HG03139 (cell line): ENCODE measurements around the gene GRM7.

ENCODE experiments used
- ATAC-seq: cut with Tn5 transposase; IDR thresholded peaks from one replicate; pipeline ENCODE4 v1.9.1; 2021; ENCODE audit not compliant: unreplicated experiment

The GRM7 gene

GRCh38 chr3:7759630-7760029 is 898.7 kb downstream of the GRM7 start:
- no peak for ATAC-seq

GRCh38 chr3:7760718-7761117 is 899.8 kb downstream of the GRM7 start:
- ATAC-seq = no peak

DNA sequence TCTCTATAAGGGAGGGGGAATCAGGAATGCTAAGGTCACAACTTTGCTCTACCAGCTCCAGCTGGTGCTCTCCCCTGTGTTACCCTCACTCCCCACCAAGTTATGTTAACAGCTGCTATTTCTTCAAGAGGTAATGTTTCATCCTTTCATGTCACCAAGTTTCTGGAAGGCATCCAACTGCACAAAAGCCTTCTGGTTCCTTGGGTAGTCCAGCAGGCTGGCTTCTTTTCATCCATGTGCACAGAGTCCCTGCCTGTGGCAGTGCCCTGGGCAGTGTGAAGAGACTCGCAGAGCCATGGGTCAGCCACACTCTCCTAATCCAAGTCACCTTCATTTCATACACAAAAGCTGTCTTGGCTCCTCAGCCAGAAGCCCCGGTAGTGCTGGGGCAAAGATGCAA is 903.2 kb downstream of the GRM7 start:
- no peak for ATAC-seq

DNA sequence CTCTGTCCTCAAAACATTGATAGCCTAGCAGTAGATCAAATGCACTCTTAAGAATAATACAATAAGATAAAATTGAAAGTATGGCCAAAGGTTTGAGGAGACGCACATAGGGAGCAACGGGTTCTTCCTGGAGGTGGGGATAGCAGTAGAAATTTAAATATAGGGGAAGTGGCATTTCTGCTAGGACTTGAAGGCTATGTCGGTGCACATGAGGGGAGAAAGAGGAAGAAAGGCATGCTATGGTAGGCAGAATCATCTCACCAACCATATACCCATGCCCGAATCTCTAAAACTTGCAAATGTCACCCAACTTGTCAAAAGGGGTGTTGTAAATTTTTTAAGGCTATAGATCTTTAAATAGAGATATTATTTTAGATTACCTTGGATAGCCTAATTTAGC is 905.6 kb downstream of the GRM7 start:
- ATAC-seq = no peak

DNA sequence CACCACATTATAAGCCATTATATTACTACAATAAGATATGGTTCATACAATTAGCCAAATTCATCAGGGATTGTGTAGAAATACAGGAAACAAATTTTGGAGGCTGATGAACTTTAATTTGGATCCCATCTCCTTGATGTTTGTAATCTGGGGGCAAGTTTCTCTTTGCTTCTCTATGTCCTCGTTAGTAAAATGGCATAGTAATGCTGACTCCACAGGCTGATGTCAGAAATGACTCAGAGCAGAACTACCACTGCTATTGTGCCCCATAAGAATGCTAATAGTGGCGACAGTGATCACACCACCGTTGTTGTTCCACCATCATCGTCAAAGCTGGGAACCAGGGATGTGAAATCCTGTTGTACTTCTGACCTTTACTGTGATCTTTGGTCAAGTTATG is 918.4 kb downstream of the GRM7 start:
- ATAC-seq = no peak

DNA sequence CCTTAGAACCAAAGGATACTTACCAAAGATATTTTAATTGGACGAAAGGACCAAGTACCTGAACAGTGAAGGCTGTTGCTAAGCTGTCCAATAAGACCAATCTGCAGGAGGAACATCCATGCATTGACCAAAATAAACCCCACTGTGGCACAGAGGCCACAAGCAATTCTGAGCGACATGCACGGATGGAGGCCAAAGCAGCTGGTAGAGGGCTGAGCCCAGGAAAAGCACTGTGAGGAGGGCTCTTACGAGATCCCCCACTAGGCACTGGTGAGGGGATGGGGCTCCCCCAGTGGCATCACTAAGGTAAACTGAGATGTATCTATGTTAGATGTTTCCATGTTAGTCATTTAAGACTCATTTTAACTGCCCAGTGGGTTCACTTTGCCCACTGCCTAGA is 920.5 kb downstream of the GRM7 start:
- ATAC-seq = no peak

DNA sequence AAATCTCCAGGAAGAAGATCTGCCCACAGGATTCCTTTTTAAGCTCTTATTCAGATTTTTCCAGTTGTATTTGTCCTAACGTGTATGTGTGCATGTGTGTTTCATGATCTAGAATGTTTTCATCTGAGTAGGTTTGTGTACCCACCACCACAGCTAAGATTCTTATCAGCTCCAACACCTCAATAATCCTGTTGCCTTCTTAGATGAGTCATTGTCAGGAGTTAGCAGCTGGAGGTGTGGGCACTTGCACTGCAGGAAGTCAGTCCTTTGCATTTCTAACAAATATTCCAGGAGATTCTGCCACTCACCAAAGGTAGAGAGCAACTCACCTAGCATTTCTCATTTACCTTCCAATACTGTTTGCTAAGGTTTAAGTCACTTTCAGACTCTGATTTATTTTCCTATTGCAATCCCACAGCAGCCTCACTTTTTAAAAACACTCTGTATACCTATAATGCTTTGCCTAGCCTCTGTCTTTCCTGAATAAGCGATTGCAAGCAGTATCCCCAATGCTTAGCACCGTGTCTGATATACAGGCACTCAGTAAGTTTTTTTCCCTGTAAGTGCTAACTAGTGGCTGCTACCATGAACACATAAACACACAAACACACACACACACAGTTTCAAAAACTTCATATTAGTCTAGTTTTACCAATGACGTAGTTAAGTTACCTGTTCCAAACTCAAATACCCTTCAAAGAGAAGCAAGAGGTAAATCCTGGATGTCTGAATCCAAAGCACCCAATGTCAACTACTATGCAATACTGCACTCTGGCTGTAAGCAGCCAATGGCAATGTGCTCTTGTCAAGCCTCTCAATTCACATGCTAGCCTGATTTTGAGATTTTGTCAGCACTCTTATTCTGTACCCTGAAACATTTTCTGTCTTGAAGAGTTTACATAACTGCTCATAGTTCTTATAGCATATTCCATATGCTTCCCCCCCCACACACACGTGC is 927.2 kb downstream of the GRM7 start:
- ATAC-seq = no peak

GRCh38 chr3:7788881-7789280 is 928.0 kb downstream of the GRM7 start:
- no peak for ATAC-seq

GRCh38 chr3:7789324-7789723 is 928.4 kb downstream of the GRM7 start:
- ATAC-seq = no peak

- ATAC-seq = no peak
These were observed 929.2 kb downstream of the GRM7 start for GRCh38 chr3:7790141-7790540.
